Upper lobe of left lung (tissue), 4 donors: ENCODE measurements around the gene EVA1A.

Experiments used
- POLR2A ChIP-seq, 4 donors: fragments of 450-650 bp; IDR thresholded peaks; one replicate each; pipeline ENCODE4 v1.5.1; 2016 to 2017; ENCODE audit warnings: antibody characterized with exemption in 4 of 4, mild to moderate bottlenecking in 2 of 4
- TF ChIP-seq, protein P1 (sequence below), 6 experiments: fragments of 450-650 bp in 4 of 6; fragments of 200-600 bp in 2 of 6; sonication (generic) in 2 of 6; IDR thresholded peaks; one replicate each; pipeline ENCODE4 v1.5.1; 2016 to 2019; ENCODE audit warnings: antibody characterized with exemption in 6 of 6

DNA sequence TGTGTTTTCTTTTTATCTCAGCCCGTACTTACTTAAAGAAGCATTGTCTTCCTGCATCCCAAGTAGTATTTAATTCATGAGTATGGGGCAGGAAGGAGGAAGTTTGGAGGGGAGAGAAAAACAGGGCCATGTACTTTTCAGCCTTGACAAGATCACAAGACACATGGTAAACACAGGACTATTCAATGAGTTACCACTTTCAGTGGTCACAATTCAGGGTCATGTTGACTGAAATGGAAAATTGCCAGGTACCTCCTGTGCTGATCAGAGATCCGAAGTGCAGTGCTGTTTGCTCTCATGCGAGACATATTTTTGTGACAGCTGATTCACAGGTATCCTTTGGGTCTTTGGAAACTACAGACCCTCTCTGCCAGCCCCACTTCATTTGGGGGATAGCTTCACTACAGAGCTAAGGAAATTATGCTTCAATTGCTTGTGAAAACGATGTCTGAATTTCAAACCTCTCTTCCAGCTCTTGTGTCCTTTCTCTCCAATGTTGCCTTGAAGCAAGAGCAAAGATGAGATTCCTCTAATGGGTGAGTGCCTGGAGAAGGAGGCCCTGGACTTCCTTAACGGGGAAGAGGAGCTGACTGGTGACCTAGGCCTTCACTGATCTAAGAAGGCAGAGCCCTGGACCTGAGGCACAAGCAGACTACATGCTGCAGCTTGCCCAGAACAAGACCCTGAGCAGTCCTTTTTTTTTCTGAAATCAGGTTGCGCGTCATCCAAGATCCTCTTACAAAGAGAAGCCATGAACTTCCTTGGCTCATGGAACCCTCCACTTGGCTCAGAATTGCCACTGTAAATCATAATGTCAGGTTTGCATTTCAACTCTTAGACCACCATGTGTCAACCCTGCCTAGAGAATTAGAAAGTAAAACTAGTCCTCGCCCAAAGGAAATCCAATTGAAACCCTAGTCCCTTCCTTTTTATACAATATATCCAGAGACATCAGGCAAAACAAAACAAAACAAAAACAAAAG, 44.1 kb downstream of the EVA1A start:
- no peak for TF ChIP-seq POLR2A (IDR thresholded peaks at IDR 0.05)
- TF ChIP-seq, protein P1, sequence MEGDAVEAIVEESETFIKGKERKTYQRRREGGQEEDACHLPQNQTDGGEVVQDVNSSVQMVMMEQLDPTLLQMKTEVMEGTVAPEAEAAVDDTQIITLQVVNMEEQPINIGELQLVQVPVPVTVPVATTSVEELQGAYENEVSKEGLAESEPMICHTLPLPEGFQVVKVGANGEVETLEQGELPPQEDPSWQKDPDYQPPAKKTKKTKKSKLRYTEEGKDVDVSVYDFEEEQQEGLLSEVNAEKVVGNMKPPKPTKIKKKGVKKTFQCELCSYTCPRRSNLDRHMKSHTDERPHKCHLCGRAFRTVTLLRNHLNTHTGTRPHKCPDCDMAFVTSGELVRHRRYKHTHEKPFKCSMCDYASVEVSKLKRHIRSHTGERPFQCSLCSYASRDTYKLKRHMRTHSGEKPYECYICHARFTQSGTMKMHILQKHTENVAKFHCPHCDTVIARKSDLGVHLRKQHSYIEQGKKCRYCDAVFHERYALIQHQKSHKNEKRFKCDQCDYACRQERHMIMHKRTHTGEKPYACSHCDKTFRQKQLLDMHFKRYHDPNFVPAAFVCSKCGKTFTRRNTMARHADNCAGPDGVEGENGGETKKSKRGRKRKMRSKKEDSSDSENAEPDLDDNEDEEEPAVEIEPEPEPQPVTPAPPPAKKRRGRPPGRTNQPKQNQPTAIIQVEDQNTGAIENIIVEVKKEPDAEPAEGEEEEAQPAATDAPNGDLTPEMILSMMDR (IDR thresholded peaks at IDR 0.05) = no peak
